Adipose tissue (tissue), 3 donors: ENCODE data around the gene WARS2. TPM values are rescaled to one million over a fixed set of nuclear protein-coding genes. Genes with fewer than 3 reads are reported as not detected.

Source experiments
- polyA plus RNA-seq, 3 donors: library from polyadenylated mRNA; stranded (reverse); fragments of 200-250 nt; gene quantifications; one replicate each; pipeline ENCODE4 v1.2.3, GENCODE V29; 2013
- donor health status: healthy with polysubstance abuse.
- donor health status: Bipolar disorder and iron deficiency.
- donor health status: healthy.

Gene WARS2
- polyA plus RNA-seq, 3 donors, result 7.0 to 8.9 (median 7.0) TPM

Other genes starting within 250 kb of the WARS2 start
- 1 to 10 TPM in 1 of 3 donors, under 1 TPM in 2; 0.16 to 2.0 (median 0.79) TPM for gene TBX15, start 152.3 kb downstream of the WARS2 start, polyA plus RNA-seq
- gene HAO2, start 228.1 kb upstream of the WARS2 start, polyA plus RNA-seq, result not detected